NK-92 (cell line): Measurements from ENCODE around the gene KCNMA1.
"Not testable (repeated sequence)": the region's sequence is repeated elsewhere in the genome, so short reads cannot be mapped to it uniquely, and the experiment has no call there.

Source experiments
- DNase-seq: peaks from one replicate; lab custom pipeline; 2025; ENCODE audit not compliant: unreplicated experiment; lab: John Stamatoyannopoulos, UW

The KCNMA1 gene

GRCh38 chr10:77608281-77608680, 29.3 kb downstream of the KCNMA1 start:
- DNase-seq, result no peak

DNA sequence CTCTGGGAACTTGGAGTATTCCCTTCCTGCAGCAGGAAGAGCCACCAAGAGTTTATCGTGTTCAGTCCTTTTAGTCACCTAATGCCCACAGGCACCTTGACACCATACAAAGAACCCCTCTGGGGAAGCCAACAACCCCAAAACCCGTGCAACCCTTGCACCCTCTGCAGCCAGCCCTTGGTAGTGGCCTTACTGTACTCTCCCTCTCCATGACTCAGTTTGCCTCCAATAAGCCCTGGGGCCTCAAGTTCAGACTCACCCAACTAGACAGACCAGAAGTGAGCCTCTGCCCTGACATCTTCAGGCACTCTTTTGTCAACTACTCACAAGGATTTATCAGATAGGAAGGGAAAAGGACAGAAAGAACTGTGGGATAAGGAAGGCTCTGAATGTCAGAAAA, 30.9 kb downstream of the KCNMA1 start:
- no peak for DNase-seq

- no peak for DNase-seq
These were observed 32.1 kb downstream of the KCNMA1 start for GRCh38 chr10:77605466-77605865.

DNA sequence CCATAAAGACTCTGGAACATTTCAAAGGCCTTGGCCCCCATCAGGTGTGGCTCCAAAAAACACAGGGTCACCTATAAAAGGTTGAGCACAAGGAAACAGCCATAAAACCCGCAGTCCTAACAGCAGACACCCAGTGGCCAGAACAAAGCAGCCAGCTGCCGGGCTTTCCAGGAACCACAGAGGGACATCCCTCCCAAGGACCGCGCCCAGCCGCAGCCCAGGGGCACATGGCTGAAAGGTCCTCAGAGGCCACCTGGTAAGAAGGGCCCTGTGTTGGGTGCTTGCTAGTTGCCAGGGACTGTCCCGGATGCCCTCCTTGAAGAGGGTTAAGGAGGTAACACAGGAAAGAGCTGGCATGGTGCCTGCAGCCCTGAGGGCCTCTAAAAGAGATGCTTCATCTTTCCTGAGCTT, 32.7 kb downstream of the KCNMA1 start:
- no peak for DNase-seq

DNA sequence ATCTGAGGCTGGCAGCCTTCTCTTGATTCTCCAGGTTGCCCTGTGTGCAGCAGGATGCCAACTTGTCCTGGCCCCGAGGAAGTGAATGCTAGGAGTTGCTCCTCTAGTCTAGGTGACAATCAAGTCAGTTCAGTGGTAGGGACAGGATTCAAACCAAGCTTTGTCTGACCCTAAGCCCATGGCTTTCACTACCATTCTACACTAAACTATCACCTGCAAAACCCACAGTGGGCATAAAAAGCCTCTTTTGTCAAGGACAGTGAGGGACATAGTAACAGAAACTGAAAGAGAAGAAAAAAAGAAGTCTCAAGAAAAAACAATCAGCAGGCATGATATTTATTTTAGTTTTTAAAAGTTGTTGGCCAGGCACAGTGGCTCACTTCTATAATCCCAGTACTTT, 33.5 kb downstream of the KCNMA1 start:
- no peak for DNase-seq

DNA sequence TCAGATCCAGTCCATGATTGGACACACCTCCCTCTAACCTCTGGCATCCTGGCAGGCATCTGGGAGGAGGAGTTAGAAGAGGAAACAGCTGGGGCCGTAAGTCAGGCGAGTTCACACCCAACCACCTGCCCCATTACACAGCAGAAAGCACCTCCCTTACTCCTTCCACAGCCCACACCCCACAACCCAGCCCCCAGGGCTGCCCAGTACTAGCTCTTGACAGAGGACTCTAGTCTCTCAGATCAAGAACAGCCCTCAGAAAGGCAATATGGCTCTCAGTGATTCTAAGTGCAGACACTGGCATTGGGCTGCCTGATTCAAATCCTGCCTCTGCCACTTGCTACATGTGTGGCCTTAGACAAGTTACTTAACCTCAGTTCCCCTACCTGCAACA, 34.1 kb downstream of the KCNMA1 start:
- DNase-seq, result no peak

DNA sequence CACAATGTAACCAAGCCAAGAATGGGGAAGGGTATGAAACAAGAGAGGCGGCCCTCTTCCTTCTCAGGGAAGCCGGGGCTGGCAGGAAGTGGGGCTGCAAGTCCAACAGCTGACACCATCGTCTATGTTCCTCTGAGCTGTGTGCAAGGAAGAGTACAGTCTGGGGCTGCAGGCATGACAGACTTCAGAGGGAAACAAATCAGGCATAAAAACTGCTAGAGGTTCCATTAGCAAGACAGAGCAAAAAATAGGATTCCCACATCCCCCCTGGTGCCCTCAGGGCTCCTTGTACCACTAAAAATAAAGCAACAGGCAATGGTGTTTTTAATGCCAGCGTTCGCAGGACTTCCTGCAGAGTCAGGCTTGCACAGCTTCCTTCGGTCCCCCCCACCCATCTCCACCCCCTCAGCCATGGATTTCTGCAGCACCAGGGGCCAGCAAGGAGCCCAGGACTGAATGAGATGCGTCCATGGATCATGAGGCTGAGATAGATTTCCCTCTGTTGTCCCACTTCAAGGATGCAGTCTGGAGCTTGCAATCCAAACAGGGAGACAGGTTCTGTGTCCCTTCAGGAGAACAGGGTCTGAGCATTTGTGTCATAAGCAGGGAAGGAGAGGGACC, 34.6 kb downstream of the KCNMA1 start:
- DNase-seq, result no peak

DNA sequence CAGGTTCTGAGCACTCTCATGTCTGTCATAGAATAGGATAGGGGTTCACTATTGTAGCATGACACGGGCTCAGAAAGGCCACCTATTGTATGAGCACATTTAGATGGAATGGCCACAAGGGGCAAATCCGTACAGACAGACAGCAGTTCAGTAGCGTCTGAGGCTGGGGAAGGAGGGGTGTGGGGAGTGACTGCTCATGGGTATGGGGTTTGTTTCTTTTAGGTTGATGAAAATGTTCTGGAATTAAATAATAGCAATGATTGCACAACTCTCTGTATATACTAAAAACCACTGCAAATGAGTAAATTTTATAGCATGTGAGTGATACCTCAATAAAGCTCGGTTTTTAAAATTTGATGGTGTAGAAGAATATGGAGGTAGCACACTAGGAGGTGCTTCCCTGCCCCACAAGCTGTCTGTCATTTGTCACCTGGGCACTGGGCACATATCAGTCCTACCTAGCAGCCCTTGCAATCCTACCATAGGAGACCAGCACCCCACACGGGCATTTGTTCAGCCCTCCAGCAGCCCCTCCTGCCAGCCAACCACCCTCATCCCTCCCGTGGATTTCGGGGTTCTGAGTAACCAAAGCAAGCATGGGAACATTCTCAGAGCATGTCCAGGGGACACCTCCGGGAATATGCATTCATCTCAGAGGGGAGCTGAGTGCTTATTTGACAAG, 35.2 kb downstream of the KCNMA1 start:
- DNase-seq, result no peak

DNA sequence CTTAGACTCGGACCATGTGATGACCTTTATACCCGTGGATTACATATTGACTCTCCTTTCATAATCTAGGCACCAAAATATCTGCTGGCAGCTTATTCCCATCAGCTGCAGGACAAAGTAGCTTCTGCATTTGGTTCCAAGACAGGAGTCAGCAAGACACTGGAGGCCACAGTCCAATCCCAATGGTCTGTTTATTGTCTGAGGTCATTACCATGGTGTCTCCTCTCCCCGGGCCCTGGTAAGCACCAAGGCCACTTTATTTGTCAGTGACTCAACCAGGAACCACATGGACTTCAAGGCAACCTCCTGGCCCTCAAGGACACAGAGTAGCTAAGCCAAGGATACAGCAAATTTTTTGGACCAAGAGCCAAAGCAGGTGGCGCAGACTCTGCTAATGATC, 36.1 kb downstream of the KCNMA1 start:
- DNase-seq, result no peak

DNA sequence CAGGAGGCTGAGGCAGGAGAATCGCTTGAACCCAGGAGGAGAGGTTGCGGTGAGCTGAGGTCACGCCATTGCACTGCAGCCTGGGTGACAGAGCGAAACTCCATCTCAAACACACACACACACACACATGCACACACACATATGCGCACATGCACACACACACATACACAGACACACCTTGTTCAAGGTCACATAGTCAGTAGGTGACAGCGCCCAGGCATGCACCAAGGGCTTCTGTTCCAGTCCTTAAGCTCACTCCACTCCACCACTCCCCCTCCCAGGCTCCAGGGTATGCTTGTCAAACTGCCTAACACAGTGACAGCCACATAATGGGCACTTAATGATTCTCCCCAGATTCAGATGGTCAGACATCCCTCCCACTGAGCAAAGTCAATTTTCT, 37.0 kb downstream of the KCNMA1 start:
- no peak for DNase-seq

GRCh38 chr10:77599651-77600050, 38.0 kb downstream of the KCNMA1 start:
- no peak for DNase-seq

DNA sequence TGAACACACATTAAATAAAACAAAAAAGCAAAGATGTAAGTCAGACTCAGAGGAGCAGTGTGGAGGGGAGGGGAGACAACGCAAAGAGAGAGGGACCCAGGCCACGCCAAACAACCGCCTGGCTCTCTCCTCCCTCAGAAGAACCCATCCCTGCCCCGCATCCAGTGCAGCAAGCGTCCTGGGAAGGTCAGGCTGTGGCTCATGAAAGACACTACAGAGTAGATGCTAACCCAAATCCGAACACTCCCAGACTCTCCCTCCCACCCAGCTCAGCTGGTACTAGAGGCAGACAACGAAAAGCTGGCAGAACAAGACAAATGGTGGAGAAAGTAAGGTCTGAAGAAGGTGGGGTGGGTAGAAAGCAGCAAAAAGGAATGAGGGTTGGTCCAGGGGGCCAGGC, 39.0 kb downstream of the KCNMA1 start:
- no peak for DNase-seq

GRCh38 chr10:77597560-77597959, 40.0 kb downstream of the KCNMA1 start:
- DNase-seq, result no peak

- no peak for DNase-seq
These were observed 43.2 kb downstream of the KCNMA1 start for GRCh38 chr10:77594471-77594783.

- no peak for DNase-seq
These were observed 43.7 kb downstream of the KCNMA1 start for GRCh38 chr10:77593771-77594470.

- DNase-seq, result no peak
These were observed 44.5 kb downstream of the KCNMA1 start for GRCh38 chr10:77592946-77593636.

DNA sequence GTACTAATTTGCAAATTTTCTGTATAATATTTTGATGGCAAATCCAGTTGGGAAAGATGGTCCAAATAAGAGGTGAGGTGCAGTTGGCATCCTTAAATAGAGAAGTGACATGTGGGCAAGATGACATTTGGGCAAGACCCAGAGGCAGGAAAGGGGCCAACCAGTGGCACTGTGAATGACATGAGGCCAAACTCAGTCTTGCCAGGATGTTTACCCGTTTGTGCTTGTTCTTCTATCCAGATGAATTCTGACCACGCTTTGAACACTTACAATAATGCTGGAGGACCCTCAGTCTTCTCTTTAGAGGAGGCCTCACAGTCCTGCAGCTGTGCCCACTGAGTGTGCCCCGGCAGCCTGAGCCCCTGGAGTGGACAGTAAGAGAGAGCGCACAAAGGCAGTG, 45.1 kb downstream of the KCNMA1 start:
- DNase-seq, result no peak

DNA sequence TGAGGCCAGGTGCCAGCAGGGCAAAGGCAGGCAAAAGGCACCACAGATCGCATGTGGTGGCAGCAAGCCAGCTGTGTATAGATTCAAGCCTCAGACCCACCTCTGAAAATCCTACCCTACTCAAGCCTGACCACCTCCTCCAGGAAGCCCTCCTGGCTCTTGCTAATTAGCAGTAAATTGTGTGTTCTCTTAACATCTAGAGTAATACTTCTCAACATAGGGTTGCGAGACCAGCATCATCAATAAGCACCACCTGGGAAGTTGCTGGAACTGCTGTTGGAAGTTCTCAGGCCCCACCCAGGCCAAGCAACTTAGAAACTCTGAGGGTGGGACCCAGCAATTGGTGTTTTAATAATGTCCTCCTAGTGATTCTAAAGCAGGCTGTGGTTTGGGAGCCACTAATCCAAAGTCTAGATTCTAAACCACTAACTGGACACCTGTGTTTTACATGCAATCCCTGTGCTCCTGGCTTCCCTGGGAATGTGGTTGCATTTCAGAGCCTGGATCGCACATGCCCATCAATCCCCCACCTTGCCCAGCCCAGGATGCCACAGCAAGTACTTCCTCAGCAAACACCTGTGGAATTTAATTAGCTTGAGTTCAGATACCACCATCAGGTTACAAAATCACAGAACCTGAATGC, 46.2 kb downstream of the KCNMA1 start:
- no peak for DNase-seq

DNA sequence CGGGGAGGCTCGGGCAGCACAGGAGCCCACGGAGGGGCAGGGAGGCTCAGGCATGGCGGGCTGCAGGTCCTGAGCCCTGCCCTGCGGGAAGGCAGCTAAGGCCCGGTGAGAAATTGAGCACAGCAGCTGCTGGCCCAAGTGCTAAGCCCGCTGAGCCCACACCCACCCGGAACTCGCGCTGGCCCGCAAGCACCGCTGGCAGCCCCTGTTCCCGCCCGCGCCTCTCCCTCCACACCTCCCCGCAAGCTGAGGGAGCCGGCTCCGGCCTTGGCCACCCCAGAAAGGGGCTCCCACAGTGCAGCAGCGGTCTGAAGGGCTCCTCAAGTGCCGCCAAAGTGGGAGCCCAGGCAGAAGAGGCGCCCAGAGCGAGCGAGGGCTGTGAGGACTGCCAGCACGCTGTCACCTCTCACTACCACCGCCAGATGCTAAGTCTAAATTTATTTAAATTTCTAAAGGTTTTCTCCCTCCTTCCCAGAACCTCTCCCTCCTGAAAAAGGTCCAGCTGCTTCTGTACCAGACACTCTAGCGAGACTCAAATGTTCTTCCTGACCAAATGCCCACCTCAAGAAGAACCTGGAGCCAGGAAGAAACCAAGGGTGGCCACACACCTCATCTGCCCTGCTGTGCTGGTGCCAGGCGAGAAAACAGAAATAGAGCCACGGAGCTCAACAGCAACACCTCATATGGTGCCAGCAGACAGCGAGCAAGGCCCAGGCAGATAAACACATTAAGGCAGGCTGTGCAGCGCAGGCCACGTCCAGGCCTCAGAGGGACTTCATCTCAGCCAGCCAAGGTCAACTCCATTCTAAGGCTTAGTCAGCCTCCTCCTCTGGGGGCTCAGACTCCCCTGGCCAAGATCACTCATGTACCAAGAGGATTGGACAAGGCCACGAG, 47.0 kb downstream of the KCNMA1 start:
- DNase-seq, result no peak

DNA sequence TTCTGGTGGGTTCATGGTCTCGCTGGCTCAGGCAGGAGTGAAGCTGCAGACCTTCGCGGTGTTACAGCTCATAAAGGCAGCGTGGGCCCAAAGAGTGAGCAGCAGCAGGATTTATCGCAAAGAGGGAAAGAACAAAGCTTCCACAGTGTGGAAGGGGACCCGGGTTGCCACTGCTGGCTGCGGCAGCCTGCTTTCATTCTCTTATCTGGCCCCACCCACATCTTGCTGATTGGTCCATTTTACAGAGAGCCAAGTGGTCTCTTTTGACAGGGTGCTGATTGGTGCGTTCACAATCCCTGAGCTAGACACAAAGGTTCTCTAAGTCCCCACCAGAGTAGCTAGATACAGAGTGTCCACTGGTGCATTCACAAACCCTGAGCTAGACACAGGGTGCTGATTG, 47.9 kb downstream of the KCNMA1 start:
- DNase-seq, result not testable (repeated sequence)

GRCh38 chr10:77588886-77589285, 48.7 kb downstream of the KCNMA1 start:
- no peak for DNase-seq
